ENCODE measurements around the gene WHRN.

Gene WHRN

DNA sequence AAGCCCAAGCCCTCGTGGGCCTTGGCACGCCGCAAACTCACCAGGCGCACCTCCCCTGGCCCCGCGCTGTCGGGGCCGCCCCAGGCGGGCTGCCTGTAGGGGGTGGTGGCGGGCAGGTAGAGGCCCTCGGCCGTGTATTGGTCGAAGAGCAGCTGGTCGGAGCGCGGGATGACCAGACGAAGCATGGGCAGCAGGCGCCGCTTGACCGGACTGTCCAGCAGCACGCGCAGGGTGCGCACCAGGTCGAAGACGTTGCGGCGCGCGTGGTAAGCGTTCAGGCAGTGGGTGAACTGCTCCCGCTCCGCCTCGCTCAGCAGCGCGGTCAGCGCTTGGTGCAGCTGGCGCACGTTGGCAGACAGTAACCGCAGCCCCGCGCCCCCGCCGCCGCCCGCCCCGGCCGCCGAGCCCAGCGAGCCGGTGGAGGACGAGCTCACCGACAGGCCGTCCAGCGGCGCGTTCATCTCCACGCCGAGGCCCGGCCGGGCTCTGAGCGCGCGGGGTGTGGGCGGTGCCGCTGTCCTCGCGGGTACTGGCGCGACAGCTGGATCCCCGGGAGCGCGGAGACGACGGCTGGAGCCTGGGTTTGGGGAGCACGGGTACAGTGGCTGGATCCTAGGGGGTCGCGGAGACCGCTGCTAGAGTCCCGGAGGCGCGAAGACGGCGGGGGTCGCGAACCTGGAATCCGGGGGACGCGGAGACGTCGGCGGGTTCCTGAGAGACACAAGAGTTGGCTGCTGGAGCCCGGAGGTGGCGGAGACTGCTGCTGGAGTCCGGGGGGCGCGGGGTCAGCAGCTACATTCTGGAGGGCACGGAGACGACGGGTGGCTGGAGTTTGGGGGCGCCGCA is 709 bp downstream of the WHRN start:
- peak; percentile 29 for DNase-seq (ENCODE audit: low read depth)
- H3K4me3 ChIP-seq (ENCODE audit: low read length), result peak overlapping the region; percentile 72
- TF ChIP-seq CTCF (conservative IDR thresholded peaks at IDR 0.05; ENCODE audit: low read length), result peak; percentile 33

DNA sequence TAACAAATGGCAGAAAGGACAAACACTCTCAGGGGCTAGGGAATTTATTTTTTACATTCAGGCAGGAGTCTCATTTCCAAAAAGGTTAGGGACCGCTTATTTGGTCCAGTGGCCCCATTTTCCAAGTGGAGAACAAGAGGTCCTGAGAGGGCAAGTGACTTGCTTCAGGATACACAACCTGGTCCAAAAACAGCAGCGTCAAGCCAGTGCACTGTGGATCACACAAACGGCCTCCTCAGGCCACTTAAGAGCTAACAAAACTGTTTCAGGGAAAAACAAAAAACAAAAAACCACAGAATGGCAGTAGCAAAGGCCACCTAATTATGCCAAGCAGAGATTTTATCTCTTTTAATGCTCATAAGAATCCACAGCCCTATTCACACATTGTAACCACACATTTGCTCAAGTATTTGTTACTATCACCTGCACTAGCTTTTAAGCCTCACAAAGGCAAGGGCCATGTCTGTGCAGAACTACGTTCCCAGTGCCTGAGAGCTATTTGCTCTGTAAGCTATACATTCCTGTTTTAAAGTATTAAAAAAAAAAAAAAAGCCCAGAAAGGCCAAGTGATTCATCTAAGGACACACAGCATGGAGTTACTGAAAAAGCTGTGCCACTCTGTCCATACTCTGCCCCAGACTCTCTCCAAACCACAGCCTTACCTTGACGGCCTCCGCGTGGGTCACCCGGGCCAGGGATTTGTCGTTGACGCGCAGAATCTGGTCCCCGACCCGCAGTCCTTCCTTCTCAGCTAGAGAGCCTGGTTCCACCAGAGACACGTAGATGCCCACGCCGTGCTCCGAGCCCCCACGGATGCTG is 1.5 kb downstream of the WHRN start:
- H3K4me3 ChIP-seq (ENCODE audit: low read length), result peak overlapping the region; percentile 72; the same call in 1 of the 2 replicates
- DNase-seq (ENCODE audit: low read depth), result no peak
- no peak for TF ChIP-seq CTCF (conservative IDR thresholded peaks at IDR 0.05; ENCODE audit: low read length)

- H3K4me3 ChIP-seq (ENCODE audit: low read length), result no peak overlapping the region
- no peak for DNase-seq (ENCODE audit: low read depth)
- no peak for TF ChIP-seq CTCF (conservative IDR thresholded peaks at IDR 0.05; ENCODE audit: low read length)
Observed at GRCh38 chr9:114503009-114503408, 2.3 kb downstream of the WHRN start.

GRCh38 chr9:114501796-114502682 is 3.2 kb downstream of the WHRN start:
- H3K4me3 ChIP-seq (ENCODE audit: low read length), result no peak overlapping the region
- TF ChIP-seq CTCF (conservative IDR thresholded peaks at IDR 0.05; ENCODE audit: low read length), result no peak
- peak; percentile 18 for DNase-seq (ENCODE audit: low read depth)

- DNase-seq (ENCODE audit: low read depth), result no peak
- no peak for TF ChIP-seq CTCF (conservative IDR thresholded peaks at IDR 0.05; ENCODE audit: low read length)
- H3K4me3 ChIP-seq (ENCODE audit: low read length), result no peak overlapping the region
Observed at GRCh38 chr9:114500697-114501292, 4.5 kb downstream of the WHRN start.

DNA sequence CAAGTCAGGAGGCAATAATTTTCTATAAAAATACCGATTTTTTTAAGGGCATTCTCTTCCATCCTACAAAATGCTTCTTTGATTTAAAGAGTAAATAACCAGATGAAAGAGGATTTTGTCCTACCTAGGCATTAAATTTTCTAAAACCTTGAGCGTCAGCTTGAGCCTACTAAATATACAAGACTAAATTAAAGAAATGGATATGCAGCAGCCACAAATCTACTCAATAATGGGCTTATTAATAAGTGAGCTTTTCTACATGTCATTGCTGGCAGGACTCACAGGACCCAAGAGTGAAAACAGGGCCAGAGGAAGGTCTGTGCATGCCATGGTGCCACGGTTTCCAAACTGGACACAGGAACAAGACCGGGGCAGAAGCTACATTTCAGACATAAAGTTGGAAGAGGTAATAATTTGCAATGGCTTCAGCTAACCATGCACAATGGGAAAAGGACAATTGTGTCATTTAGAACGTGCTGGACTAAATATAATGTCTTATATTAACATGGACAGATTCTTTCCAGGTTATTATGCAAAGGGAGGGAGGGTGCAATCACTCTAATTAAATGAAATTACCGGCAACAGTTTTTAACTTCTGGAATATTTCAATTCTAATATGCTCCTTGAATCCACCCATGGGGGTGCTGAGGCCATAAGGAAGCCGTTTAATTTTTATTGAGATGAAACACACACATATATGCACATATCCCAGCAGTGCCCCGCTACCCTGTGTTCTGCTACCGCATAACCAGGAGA is 5.2 kb downstream of the WHRN start:
- DNase-seq (ENCODE audit: low read depth), result no peak
- no peak for TF ChIP-seq CTCF (conservative IDR thresholded peaks at IDR 0.05; ENCODE audit: low read length)
- H3K4me3 ChIP-seq (ENCODE audit: low read length), result no peak overlapping the region
